Measurements from ENCODE around the gene KCNK6. TPM values are rescaled to one million over a fixed set of nuclear protein-coding genes. Genes with fewer than 3 reads are reported as not detected.
"Not testable (repeated sequence)": the region's sequence is repeated elsewhere in the genome, so short reads cannot be mapped to it uniquely, and the experiment has no call there.

KCNK6 gene
- total and polyA plus RNA-seq, 9 donors = 2.0 to 4.4 (median 2.8) TPM

- Histone ChIP-seq H3K4me1 (ENCODE audit: control insufficient read depth, insufficient read depth, low read length) (peaks cover 9% of the 10 kb centered on the region), H3K36me3 (ENCODE audit: control insufficient read depth, insufficient read depth, low read length) (no peaks in the 10 kb centered on the region), H3K9me3 (replicated peaks; ENCODE audit: control insufficient read depth, low read depth, low read length) (no peaks in the 10 kb centered on the region), H3K4me3 (ENCODE audit: low read length) (peak overlapping the region; percentile 77), H3K27ac (ENCODE audit: low read length) (peak overlapping the region; percentile 99), H3K27me3 (ENCODE audit: control insufficient read depth, insufficient read depth, low read length) (no peaks in the 10 kb centered on the region)
- WGBS (ENCODE audit: insufficient coverage) = 59% methylated on average over 9 of the region's 10 CpGs
- no peak for DNase-seq
These were observed 17.7 kb downstream of the KCNK6 start for GRCh38 chr19:38337360-38337653.

GRCh38 chr19:38339011-38339410 is 19.4 kb downstream of the KCNK6 start:
- WGBS (ENCODE audit: insufficient coverage) = 28% methylated on average over 2 of the region's 4 CpGs
- H3K36me3 ChIP-seq (ENCODE audit: control insufficient read depth, insufficient read depth, low read length); DNase-seq; H3K27ac ChIP-seq (ENCODE audit: low read length); H3K4me1 ChIP-seq (ENCODE audit: control insufficient read depth, insufficient read depth, low read length); H3K27me3 ChIP-seq (ENCODE audit: control insufficient read depth, insufficient read depth, low read length); H3K4me3 ChIP-seq (ENCODE audit: low read length); H3K9me3 ChIP-seq (replicated peaks; ENCODE audit: control insufficient read depth, low read depth, low read length): not testable (repeated sequence)

- 80% methylated on average over 2 of the region's 2 CpGs for WGBS (ENCODE audit: insufficient coverage)
- peaks cover 9% of the 10 kb centered on the region for H3K4me1 ChIP-seq (ENCODE audit: control insufficient read depth, insufficient read depth, low read length)
- H3K36me3 ChIP-seq (ENCODE audit: control insufficient read depth, insufficient read depth, low read length) = peaks cover 6% of the 10 kb centered on the region
- no peaks in the 10 kb centered on the region for H3K27me3 ChIP-seq (ENCODE audit: control insufficient read depth, insufficient read depth, low read length)
- H3K4me3 ChIP-seq (ENCODE audit: low read length) = no peak overlapping the region
- no peak for DNase-seq
- no peaks in the 10 kb centered on the region for H3K9me3 ChIP-seq (replicated peaks; ENCODE audit: control insufficient read depth, low read depth, low read length)
- H3K27ac ChIP-seq (ENCODE audit: low read length) = no peak overlapping the region
These were observed 21.3 kb downstream of the KCNK6 start for GRCh38 chr19:38340927-38341326.

- Histone ChIP-seq H3K36me3 (ENCODE audit: control insufficient read depth, insufficient read depth, low read length) (peaks cover 6% of the 10 kb centered on the region), H3K27ac (ENCODE audit: low read length) (no peak overlapping the region), H3K4me3 (ENCODE audit: low read length) (no peak overlapping the region), H3K9me3 (replicated peaks; ENCODE audit: control insufficient read depth, low read depth, low read length) (no peaks in the 10 kb centered on the region), H3K4me1 (ENCODE audit: control insufficient read depth, insufficient read depth, low read length) (no peaks in the 10 kb centered on the region), H3K27me3 (ENCODE audit: control insufficient read depth, insufficient read depth, low read length) (no peaks in the 10 kb centered on the region)
- DNase-seq = no peak
- 60% methylated on average over 1 of the region's 4 CpGs for WGBS (ENCODE audit: insufficient coverage)
These were observed 27.2 kb downstream of the KCNK6 start for GRCh38 chr19:38346837-38347236.

GRCh38 chr19:38350883-38351282 is 31.2 kb downstream of the KCNK6 start:
- Histone ChIP-seq H3K9me3 (replicated peaks; ENCODE audit: control insufficient read depth, low read depth, low read length) (no peaks in the 10 kb centered on the region), H3K27ac (ENCODE audit: low read length) (no peak overlapping the region), H3K36me3 (ENCODE audit: control insufficient read depth, insufficient read depth, low read length) (no peaks in the 10 kb centered on the region), H3K4me1 (ENCODE audit: control insufficient read depth, insufficient read depth, low read length) (peaks cover 5% of the 10 kb centered on the region), H3K27me3 (ENCODE audit: control insufficient read depth, insufficient read depth, low read length) (peaks cover 4% of the 10 kb centered on the region), H3K4me3 (ENCODE audit: low read length) (no peak overlapping the region)
- no CpG with 5 or more reads among the region's 3 CpGs for WGBS (ENCODE audit: insufficient coverage)
- no peak for DNase-seq

GRCh38 chr19:38351865-38352395 is 32.3 kb downstream of the KCNK6 start:
- H3K27ac ChIP-seq (ENCODE audit: low read length) = no peak overlapping the region
- peaks cover 12% of the 10 kb centered on the region for H3K27me3 ChIP-seq (ENCODE audit: control insufficient read depth, insufficient read depth, low read length)
- H3K4me1 ChIP-seq (ENCODE audit: control insufficient read depth, insufficient read depth, low read length) = peaks cover 5% of the 10 kb centered on the region
- H3K9me3 ChIP-seq (replicated peaks; ENCODE audit: control insufficient read depth, low read depth, low read length) = no peaks in the 10 kb centered on the region
- no peaks in the 10 kb centered on the region for H3K36me3 ChIP-seq (ENCODE audit: control insufficient read depth, insufficient read depth, low read length)
- no peak for DNase-seq
- 69% methylated on average over 7 of the region's 9 CpGs for WGBS (ENCODE audit: insufficient coverage)
- H3K4me3 ChIP-seq (ENCODE audit: low read length) = no peak overlapping the region

- WGBS (ENCODE audit: insufficient coverage) = 53% methylated on average over 5 of the region's 8 CpGs
- peaks cover 5% of the 10 kb centered on the region for H3K4me1 ChIP-seq (ENCODE audit: control insufficient read depth, insufficient read depth, low read length)
- peaks cover 18% of the 10 kb centered on the region for H3K27me3 ChIP-seq (ENCODE audit: control insufficient read depth, insufficient read depth, low read length)
- no peaks in the 10 kb centered on the region for H3K36me3 ChIP-seq (ENCODE audit: control insufficient read depth, insufficient read depth, low read length)
- no peak overlapping the region for H3K4me3 ChIP-seq (ENCODE audit: low read length)
- no peaks in the 10 kb centered on the region for H3K9me3 ChIP-seq (replicated peaks; ENCODE audit: control insufficient read depth, low read depth, low read length)
- H3K27ac ChIP-seq (ENCODE audit: low read length) = no peak overlapping the region
- DNase-seq = no peak
These were observed 33.0 kb downstream of the KCNK6 start for GRCh38 chr19:38352611-38353010.

GRCh38 chr19:38355728-38356725 is 36.4 kb downstream of the KCNK6 start:
- Histone ChIP-seq H3K36me3 (ENCODE audit: control insufficient read depth, insufficient read depth, low read length) (no peaks in the 10 kb centered on the region), H3K27ac (ENCODE audit: low read length) (no peak overlapping the region), H3K4me1 (ENCODE audit: control insufficient read depth, insufficient read depth, low read length) (peaks cover 5% of the 10 kb centered on the region), H3K4me3 (ENCODE audit: low read length) (no peak overlapping the region), H3K9me3 (replicated peaks; ENCODE audit: control insufficient read depth, low read depth, low read length) (no peaks in the 10 kb centered on the region), H3K27me3 (ENCODE audit: control insufficient read depth, insufficient read depth, low read length) (peaks cover 48% of the 10 kb centered on the region)
- WGBS (ENCODE audit: insufficient coverage) = 81% methylated on average over 12 of the region's 16 CpGs
- DNase-seq = no peak

GRCh38 chr19:38358071-38358470 is 38.4 kb downstream of the KCNK6 start:
- Histone ChIP-seq H3K9me3 (replicated peaks; ENCODE audit: control insufficient read depth, low read depth, low read length) (no peaks in the 10 kb centered on the region), H3K27ac (ENCODE audit: low read length) (no peak overlapping the region), H3K4me1 (ENCODE audit: control insufficient read depth, insufficient read depth, low read length) (peaks cover 17% of the 10 kb centered on the region), H3K27me3 (ENCODE audit: control insufficient read depth, insufficient read depth, low read length) (peaks cover 64% of the 10 kb centered on the region), H3K36me3 (ENCODE audit: control insufficient read depth, insufficient read depth, low read length) (no peaks in the 10 kb centered on the region), H3K4me3 (ENCODE audit: low read length) (no peak overlapping the region)
- 26% methylated on average over 4 of the region's 5 CpGs for WGBS (ENCODE audit: insufficient coverage)
- DNase-seq = no peak

- DNase-seq = no peak
- Histone ChIP-seq H3K4me1 (ENCODE audit: control insufficient read depth, insufficient read depth, low read length) (peaks cover 17% of the 10 kb centered on the region), H3K36me3 (ENCODE audit: control insufficient read depth, insufficient read depth, low read length) (no peaks in the 10 kb centered on the region), H3K27ac (ENCODE audit: low read length) (no peak overlapping the region), H3K4me3 (ENCODE audit: low read length) (no peak overlapping the region), H3K9me3 (replicated peaks; ENCODE audit: control insufficient read depth, low read depth, low read length) (no peaks in the 10 kb centered on the region), H3K27me3 (ENCODE audit: control insufficient read depth, insufficient read depth, low read length) (peaks cover 66% of the 10 kb centered on the region)
- 51% methylated on average over 5 of the region's 18 CpGs for WGBS (ENCODE audit: insufficient coverage)
These were observed 39.8 kb downstream of the KCNK6 start for GRCh38 chr19:38359242-38360021.
